ENCODE measurements around the gene CTAGE8. TPM values are rescaled to one million over a fixed set of nuclear protein-coding genes. Genes with fewer than 3 reads are reported as not detected.
"Not testable (repeated sequence)": the region's sequence is repeated elsewhere in the genome, so short reads cannot be mapped to it uniquely, and the experiment has no call there.

Gene CTAGE8
- polyA plus RNA-seq, result 11.2 TPM
- long read RNA-seq, donor 1, partial matches to known transcripts, result 0 of 2 reads
- long read RNA-seq, donor 1, other reads (novel, unspliced or antisense), result 0 of 2 reads
- long read RNA-seq, donor 2, transcript CTAGE8-201 (1 exons, 2,588 nt), result major isoform, 9 of 9 reads
- long read RNA-seq, donor 2, partial matches to known transcripts, result 0 of 9 reads
- long read RNA-seq, donor 2, other reads (novel, unspliced or antisense), result 0 of 9 reads
- long read RNA-seq, donor 3, partial matches to known transcripts, result 0 of 4 reads
- long read RNA-seq, donor 3, other reads (novel, unspliced or antisense), result 0 of 4 reads
- long read RNA-seq, donor 4, result 0 reads
- long read RNA-seq, donor 5, partial matches to known transcripts, result 0 of 1 reads
- long read RNA-seq, donor 5, other reads (novel, unspliced or antisense), result 0 of 1 reads
- long read RNA-seq, donor 6, transcript CTAGE8-201 (1 exons, 2,588 nt), result major isoform, 7 of 7 reads
- long read RNA-seq, donor 6, partial matches to known transcripts, result 0 of 7 reads
- long read RNA-seq, donor 6, other reads (novel, unspliced or antisense), result 0 of 7 reads
- long read RNA-seq, donor 7, result 0 reads
- long read RNA-seq, donor 8, partial matches to known transcripts, result 0 of 2 reads
- long read RNA-seq, donor 8, other reads (novel, unspliced or antisense), result 0 of 2 reads
- long read RNA-seq, donor 9, partial matches to known transcripts, result 0 of 4 reads
- long read RNA-seq, donor 9, other reads (novel, unspliced or antisense), result 0 of 4 reads
- long read RNA-seq, donor 10, result 0 reads
- long read RNA-seq, donor 11, partial matches to known transcripts, result 0 of 1 reads
- long read RNA-seq, donor 11, other reads (novel, unspliced or antisense), result 0 of 1 reads

GRCh38 chr7:144269188-144269587 is at the start of gene CTAGE8:
Gene CTAGE8, minus strand, starts transcription at chr7:144269288. Its CDS starts 38 bp downstream, at chr7:144269250.
- DNase-seq; H3K27me3 ChIP-seq (ENCODE audit: control insufficient read depth, insufficient read depth, low read length); H3K4me3 ChIP-seq (ENCODE audit: low read length); H3K4me1 ChIP-seq (ENCODE audit: control insufficient read depth, insufficient read depth, low read length); H3K27ac ChIP-seq (ENCODE audit: low read length); H3K9me3 ChIP-seq (ENCODE audit: control insufficient read depth, low read depth, low read length); H3K36me3 ChIP-seq (ENCODE audit: control insufficient read depth, insufficient read depth, low read length): not testable (repeated sequence)
- no CpG with 5 or more reads among the region's 19 CpGs for WGBS (ENCODE audit: insufficient coverage, low lambda C conversion rate)

- not testable (repeated sequence) for H3K4me1 ChIP-seq (ENCODE audit: control insufficient read depth, insufficient read depth, low read length); H3K36me3 ChIP-seq (ENCODE audit: control insufficient read depth, insufficient read depth, low read length); H3K27ac ChIP-seq (ENCODE audit: low read length); DNase-seq; H3K4me3 ChIP-seq (ENCODE audit: low read length); H3K27me3 ChIP-seq (ENCODE audit: control insufficient read depth, insufficient read depth, low read length); H3K9me3 ChIP-seq (ENCODE audit: control insufficient read depth, low read depth, low read length)
- no CpG with 5 or more reads among the region's 1 CpG for WGBS (ENCODE audit: insufficient coverage, low lambda C conversion rate)
Observed at GRCh38 chr7:144317537-144317936, 48.4 kb upstream of the CTAGE8 start.

- H3K36me3 ChIP-seq (ENCODE audit: control insufficient read depth, insufficient read depth, low read length); H3K4me1 ChIP-seq (ENCODE audit: control insufficient read depth, insufficient read depth, low read length); H3K27ac ChIP-seq (ENCODE audit: low read length); H3K9me3 ChIP-seq (ENCODE audit: control insufficient read depth, low read depth, low read length); H3K4me3 ChIP-seq (ENCODE audit: low read length); H3K27me3 ChIP-seq (ENCODE audit: control insufficient read depth, insufficient read depth, low read length); DNase-seq: not testable (repeated sequence)
- no CpG with 5 or more reads among the region's 2 CpGs for WGBS (ENCODE audit: insufficient coverage, low lambda C conversion rate)
Observed at GRCh38 chr7:144311872-144312469, 42.9 kb upstream of the CTAGE8 start, which contains the start of gene OR2A1. Gene OR2A1, plus strand, starts transcription at chr7:144312419. Its CDS starts 5,706 bp downstream, at chr7:144318125.

- H3K27me3 ChIP-seq (ENCODE audit: control insufficient read depth, insufficient read depth, low read length); H3K9me3 ChIP-seq (ENCODE audit: control insufficient read depth, low read depth, low read length); H3K4me3 ChIP-seq (ENCODE audit: low read length); H3K4me1 ChIP-seq (ENCODE audit: control insufficient read depth, insufficient read depth, low read length); H3K36me3 ChIP-seq (ENCODE audit: control insufficient read depth, insufficient read depth, low read length); H3K27ac ChIP-seq (ENCODE audit: low read length); DNase-seq: not testable (repeated sequence)
- WGBS (ENCODE audit: insufficient coverage, low lambda C conversion rate), result no CpG with 5 or more reads among the region's 2 CpGs
Observed at GRCh38 chr7:144311218-144311617, 42.1 kb upstream of the CTAGE8 start.

GRCh38 chr7:144309702-144310101 is 40.6 kb upstream of the CTAGE8 start:
- WGBS (ENCODE audit: insufficient coverage, low lambda C conversion rate), result no CpG with 5 or more reads among the region's 2 CpGs
- not testable (repeated sequence) for H3K4me3 ChIP-seq (ENCODE audit: low read length); DNase-seq

GRCh38 chr7:144305156-144305555 is 36.1 kb upstream of the CTAGE8 start:
- no CpG with 5 or more reads among the region's 2 CpGs for WGBS (ENCODE audit: insufficient coverage, low lambda C conversion rate)
- not testable (repeated sequence) for H3K4me1 ChIP-seq (ENCODE audit: control insufficient read depth, insufficient read depth, low read length); H3K27ac ChIP-seq (ENCODE audit: low read length); H3K9me3 ChIP-seq (ENCODE audit: control insufficient read depth, low read depth, low read length); DNase-seq; H3K27me3 ChIP-seq (ENCODE audit: control insufficient read depth, insufficient read depth, low read length); H3K4me3 ChIP-seq (ENCODE audit: low read length); H3K36me3 ChIP-seq (ENCODE audit: control insufficient read depth, insufficient read depth, low read length)

More at GRCh38 chr7:144309702-144310101, 40.6 kb upstream of the CTAGE8 start:
- H3K9me3 ChIP-seq (ENCODE audit: control insufficient read depth, low read depth, low read length); H3K27me3 ChIP-seq (ENCODE audit: control insufficient read depth, insufficient read depth, low read length); H3K4me1 ChIP-seq (ENCODE audit: control insufficient read depth, insufficient read depth, low read length); H3K36me3 ChIP-seq (ENCODE audit: control insufficient read depth, insufficient read depth, low read length); H3K27ac ChIP-seq (ENCODE audit: low read length): not testable (repeated sequence)

- not testable (repeated sequence) for H3K36me3 ChIP-seq (ENCODE audit: control insufficient read depth, insufficient read depth, low read length); H3K27ac ChIP-seq (ENCODE audit: low read length); H3K27me3 ChIP-seq (ENCODE audit: control insufficient read depth, insufficient read depth, low read length); DNase-seq; H3K9me3 ChIP-seq (ENCODE audit: control insufficient read depth, low read depth, low read length); H3K4me3 ChIP-seq (ENCODE audit: low read length); H3K4me1 ChIP-seq (ENCODE audit: control insufficient read depth, insufficient read depth, low read length)
- WGBS (ENCODE audit: insufficient coverage, low lambda C conversion rate), result no CpG with 5 or more reads among the region's 5 CpGs
Observed at GRCh38 chr7:144303607-144304006, 34.5 kb upstream of the CTAGE8 start.

GRCh38 chr7:144302578-144303303 is 33.7 kb upstream of the CTAGE8 start:
- H3K9me3 ChIP-seq (ENCODE audit: control insufficient read depth, low read depth, low read length); DNase-seq; H3K36me3 ChIP-seq (ENCODE audit: control insufficient read depth, insufficient read depth, low read length); H3K27ac ChIP-seq (ENCODE audit: low read length); H3K4me1 ChIP-seq (ENCODE audit: control insufficient read depth, insufficient read depth, low read length); H3K4me3 ChIP-seq (ENCODE audit: low read length); H3K27me3 ChIP-seq (ENCODE audit: control insufficient read depth, insufficient read depth, low read length): not testable (repeated sequence)
- WGBS (ENCODE audit: insufficient coverage, low lambda C conversion rate), result no CpG with 5 or more reads among the region's 1 CpG

GRCh38 chr7:144293794-144294499 is 24.9 kb upstream of the CTAGE8 start:
- not testable (repeated sequence) for H3K27me3 ChIP-seq (ENCODE audit: control insufficient read depth, insufficient read depth, low read length); DNase-seq; H3K4me3 ChIP-seq (ENCODE audit: low read length); H3K9me3 ChIP-seq (ENCODE audit: control insufficient read depth, low read depth, low read length); H3K4me1 ChIP-seq (ENCODE audit: control insufficient read depth, insufficient read depth, low read length); H3K27ac ChIP-seq (ENCODE audit: low read length); H3K36me3 ChIP-seq (ENCODE audit: control insufficient read depth, insufficient read depth, low read length)
- WGBS (ENCODE audit: insufficient coverage, low lambda C conversion rate), result no CpG with 5 or more reads among the region's 60 CpGs
